HG03139 (cell line): ENCODE data around the gene MRNIP.

ENCODE experiments used
- ATAC-seq: cut with Tn5 transposase; IDR thresholded peaks from one replicate; pipeline ENCODE4 v1.9.1; 2021; ENCODE audit not compliant: unreplicated experiment

The MRNIP gene, protein sequence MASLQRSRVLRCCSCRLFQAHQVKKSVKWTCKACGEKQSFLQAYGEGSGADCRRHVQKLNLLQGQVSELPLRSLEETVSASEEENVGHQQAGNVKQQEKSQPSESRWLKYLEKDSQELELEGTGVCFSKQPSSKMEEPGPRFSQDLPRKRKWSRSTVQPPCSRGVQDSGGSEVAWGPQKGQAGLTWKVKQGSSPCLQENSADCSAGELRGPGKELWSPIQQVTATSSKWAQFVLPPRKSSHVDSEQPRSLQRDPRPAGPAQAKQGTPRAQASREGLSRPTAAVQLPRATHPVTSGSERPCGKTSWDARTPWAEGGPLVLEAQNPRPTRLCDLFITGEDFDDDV

DNA sequence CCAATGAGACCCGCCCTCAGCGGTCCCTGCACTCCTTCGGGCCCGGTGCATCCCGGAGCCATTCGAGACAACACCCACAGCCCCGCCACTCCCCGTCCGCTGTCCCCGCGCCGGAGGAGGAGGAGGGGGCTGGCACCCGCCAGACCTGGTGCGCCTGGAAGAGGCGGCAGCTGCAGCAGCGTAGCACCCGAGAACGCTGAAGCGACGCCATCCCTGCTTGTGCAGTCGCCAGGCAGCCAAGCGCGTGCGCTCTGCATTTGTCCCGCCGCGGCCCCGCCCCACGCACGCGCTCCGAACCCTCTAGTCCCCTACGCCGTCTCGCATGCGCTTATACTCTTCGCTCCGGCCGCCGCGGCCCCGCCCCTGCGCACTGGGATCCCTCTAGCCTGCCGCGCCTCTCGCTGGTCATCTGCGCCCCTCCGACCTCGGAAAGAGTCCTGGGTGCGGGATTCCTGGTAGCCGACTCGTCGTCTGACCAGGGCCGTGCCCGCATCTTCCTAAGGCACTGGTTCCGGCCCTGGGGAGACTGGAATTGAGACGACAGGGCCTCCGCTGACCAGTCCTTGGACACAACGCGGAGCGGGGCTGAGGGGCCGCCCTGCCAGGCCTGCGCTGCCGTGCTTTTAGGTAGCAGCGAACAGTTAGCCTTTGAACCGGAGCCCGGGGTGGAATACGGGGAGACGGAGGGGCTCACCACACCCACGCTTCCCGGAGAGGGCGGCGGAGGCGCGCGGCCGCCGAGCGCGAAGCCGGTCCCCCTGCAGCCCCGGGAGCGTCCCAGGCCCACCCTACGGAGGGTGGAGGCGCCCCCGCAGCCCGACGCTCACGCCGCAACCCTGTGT, at the start of gene MRNIP:
Gene MRNIP, minus strand, starts transcription at position 232 of the 842 bp plus-strand sequence. Its CDS starts 21 bp downstream, at position 211.
- peak; percentile 96 for ATAC-seq

DNA sequence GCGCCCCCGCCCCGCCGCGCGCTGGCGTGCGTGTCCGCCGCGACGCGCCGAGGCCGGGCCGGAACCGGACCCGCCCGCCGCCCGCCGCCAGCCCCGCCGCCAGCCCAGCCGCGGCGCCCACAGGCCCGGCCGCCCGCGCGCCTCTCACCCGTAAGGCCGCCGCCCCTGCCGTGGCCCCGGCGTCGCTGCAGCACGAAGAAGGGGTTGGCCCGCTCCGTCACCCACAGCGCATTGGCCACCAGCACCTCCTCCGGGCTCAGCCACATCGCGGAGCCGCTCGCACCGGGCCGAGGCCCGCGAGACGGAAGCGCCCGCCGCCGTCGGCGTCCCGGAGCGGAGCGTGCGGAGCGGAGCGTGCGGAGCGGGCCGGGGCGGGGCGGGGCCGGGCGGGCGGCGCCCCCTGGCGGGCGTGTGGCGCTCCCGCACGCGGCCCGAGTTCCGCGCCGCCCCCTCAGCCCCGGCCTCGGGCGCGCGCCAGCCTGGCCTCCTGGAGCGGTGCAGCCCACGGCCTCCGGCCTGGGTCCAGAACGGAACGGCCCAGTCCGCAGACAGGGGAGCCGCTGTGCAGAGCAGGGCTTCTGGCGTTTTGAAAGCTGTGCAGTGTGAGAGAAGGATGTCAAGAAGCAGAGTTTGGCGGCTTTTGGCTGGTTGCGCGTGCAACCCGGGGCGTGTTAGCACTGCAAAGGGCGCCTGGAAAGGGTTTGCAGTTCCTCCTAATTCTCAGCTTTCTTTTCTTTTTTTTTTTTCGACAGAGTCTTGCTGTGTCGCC, 49.1 kb upstream of the MRNIP start, which contains the start of gene TBC1D9B:
Gene TBC1D9B, minus strand, starts transcription at position 342 of the 769 bp plus-strand sequence. Its CDS starts 76 bp downstream, at position 266.
- peak; percentile 81 for ATAC-seq

DNA sequence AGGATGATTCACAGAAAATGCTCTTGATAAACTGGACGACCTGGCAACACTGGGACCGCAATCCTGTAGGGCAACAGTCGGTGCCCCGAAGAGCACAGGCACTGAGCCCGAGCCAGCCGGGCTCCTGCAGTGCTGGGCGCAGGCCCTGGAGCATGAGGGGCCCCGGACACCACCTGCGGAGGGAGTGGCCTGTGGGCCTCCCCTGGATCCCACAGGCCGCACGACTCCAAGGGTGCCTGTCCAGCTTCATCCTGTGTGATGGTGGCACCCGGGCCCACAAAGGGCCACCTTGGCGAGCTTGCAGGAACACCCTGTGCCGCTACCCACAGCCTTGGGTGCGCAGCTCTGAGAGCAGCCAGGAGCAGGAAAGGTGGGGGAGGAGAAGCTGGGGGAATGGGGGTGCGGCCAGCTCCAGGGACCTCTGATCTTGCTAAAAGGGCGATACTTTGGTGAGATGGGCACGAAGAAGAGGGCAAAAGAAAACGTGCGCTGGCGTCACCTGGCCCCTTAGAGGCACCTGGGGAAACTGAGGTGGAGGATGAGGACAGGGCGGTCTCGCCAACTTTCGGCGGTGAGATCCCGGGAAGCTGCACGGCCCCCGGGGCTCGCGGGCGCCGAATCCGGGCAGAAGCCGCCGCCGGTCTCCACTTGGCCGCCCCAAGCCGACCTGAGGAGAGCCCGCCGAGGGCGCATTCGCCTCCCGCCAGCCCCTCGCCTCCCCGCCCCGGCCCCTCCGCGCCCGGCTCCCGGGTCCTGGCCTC, 48.4 kb upstream of the MRNIP start:
- ATAC-seq: peak; percentile 30

DNA sequence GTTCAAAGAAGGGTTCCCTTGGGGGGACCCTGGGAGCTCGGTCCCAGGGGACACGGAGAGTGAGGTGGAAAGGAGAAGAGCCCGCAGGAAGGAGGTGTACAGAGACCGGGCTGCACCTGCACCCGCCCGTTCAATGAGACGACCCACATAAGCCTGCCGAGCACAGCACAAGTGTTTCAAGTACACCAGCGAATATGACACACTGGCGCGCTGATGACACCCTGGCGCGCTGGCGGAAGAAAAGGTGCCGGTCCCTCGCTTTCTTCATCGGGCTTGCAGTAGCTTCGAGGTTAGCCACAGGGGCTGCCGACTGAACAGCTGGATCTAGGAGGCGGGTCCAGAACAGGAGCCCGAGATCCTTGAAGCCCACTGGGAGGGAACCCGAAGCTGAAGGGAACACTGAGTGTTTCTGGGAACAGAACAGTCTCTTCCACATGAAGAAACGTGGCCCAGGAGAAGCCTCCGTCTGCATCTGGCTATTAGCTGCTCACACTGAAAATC, 47.7 kb upstream of the MRNIP start:
- no peak for ATAC-seq

DNA sequence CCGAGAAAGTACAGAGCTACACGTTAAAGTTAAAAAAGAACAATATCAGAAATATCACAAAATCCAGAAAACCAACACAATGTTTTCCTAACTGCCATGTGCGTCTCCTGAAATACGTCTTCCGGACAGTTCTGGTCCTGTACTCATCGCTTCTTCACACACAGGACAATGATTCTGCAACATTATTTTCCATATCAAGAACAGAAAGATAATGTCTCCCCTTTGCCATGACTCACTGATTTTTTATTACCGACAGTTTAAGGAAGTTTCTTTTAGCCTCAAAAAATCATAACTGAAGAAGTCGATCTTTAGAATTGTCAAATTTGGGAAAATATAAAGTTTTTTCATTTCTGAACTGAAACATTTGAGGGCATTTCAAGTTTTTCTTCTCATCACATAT, 46.5 kb upstream of the MRNIP start:
- no peak for ATAC-seq

DNA sequence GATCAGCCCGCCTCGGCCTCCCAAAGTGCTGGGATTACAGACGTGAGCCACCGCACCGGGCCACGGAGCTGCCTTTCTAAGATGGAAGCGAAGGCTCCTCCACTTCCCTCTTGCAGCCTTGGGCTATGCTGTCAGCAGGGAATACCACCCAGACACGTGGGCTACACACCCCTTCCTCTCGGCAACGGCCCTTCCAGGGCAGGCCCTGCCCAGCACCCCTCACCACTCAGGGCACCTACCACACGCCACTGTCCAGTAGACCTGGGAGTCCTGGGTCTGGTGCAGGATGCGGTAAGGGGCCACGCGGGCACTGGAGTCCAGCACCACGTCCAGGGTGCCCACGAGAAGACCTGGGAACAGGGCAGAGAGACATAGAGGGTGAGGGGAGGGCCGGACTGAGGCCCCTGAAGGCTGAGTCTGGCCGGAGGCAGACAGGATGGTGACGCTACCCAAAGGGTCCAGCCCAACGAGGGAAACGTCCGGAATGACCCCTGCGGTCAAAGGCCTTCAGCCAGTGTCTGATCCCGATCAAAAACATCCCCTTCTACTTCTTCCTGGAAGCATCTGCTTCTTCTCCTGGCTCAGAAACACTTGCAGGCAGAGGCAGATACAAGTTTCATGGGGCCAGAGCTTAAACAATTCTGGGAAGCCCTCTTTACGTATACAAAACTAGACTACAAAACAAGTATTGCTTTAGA, 46.0 kb upstream of the MRNIP start:
- ATAC-seq: no peak

DNA sequence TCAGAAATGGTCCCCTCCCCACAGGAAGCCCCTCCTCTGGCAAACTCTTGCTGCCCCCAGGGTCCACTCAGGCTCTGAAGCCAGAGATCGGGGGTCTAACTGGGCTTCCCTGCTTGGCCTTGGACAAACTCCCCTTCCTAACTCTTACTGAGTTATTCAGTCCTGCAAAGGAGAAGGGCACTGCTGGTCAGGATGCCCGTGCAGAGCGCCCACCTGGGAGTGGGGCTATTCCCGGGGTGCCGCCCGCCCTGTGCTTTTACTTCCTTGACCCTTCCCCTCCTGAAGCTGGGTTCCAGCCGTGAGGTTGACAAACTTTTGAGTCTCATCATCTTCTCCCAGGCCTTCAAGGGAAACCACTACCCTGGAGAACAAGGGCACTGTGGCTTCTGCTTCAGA, 44.1 kb upstream of the MRNIP start:
- ATAC-seq: no peak

DNA sequence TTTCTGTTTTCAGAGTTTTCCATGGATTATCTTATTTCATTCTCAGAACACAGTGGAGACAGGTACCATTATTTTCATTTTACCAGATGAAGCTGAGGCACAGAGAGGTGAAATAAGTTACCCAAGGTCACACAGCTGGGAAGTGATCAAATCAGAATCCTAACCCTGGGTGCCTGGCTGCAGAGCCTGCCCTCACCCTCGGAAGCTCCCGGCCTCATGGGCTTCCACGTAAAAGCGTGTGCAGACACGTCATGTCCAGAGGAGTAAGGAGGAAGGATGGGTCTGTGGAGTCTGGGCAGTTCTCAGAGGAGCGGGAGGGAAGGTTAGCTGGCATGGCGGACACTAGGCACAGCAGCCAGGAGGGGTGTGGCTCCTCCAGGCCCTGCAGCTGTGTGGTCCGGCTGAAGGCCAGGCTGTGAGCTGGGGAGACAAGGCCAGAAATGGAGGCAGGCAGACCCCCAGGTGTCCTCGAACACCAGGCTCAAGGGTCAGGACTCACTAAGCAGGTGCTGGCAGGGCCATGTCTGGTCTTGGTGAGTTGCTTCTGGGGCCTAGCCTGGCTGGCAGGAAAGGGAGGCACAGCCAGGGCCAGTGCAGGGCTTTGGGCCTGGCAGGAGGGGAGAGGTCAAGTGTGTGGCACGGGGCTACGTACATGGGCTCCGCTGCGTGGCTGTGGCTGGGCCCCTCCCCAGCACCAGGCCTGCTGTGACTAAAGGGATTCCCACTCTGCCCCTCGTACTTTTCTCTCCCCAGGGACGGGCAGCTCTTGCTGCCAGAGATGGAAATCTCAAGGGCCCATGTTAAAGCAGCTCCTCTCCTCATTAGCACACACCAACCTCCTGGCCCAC, 43.5 kb upstream of the MRNIP start:
- ATAC-seq: no peak

DNA sequence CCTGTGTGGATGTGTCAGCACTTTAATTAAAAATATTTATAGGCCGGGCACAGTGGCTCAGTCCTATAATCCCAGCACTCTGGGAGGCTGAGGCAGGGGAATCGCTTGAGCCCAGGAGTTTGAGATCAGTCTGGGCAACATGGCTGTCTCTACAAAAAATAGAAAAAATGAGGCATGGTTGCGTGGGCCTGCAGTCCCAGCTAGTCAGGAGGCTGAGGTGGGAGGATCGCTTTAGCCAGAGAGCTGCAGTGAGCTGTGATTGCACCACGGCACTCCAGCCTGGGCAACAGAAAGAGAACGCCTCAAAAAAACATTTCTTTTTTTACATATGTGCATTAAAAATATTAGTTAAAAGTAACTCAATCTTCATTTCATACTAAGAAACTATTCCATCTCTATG, 42.8 kb upstream of the MRNIP start:
- no peak for ATAC-seq

DNA sequence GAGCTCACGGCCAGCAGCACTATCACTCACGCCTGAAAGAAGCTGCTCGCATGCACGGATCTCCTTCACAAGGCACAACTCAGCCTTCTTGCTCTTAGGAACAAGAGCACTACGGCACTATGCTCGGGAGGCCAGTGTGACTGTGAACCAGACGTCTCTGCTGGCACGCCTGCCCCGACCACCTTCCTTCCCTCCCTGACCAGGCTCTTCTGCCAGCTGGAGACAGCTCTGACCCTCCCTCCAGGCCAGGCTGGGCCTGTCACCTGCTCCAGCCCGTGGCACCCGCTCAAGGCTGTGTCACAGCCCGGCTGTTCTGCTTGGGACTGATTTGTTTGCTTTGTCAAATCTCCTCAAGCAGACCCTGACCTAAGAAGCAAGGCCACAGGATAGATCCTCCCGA, 42.1 kb upstream of the MRNIP start:
- no peak for ATAC-seq

DNA sequence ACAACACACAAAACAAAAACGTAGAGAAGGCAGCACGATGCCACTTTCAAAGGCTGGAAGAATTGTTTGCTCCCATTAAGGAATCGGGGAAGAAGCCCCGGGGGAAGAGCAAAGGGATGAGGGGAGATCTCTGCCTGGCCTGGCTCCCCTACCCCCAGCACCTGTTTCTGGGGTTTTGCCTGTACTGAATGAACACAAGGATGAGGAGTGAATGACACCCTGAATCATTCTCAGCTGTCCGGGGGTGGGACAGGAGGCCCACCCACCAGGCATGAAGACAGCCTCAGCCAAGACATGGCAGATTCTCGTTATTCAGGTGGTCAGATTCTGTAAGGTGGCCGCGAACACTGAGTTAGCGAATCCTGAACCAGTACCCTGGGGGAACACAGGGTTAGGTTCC, 41.6 kb upstream of the MRNIP start:
- ATAC-seq: no peak

DNA sequence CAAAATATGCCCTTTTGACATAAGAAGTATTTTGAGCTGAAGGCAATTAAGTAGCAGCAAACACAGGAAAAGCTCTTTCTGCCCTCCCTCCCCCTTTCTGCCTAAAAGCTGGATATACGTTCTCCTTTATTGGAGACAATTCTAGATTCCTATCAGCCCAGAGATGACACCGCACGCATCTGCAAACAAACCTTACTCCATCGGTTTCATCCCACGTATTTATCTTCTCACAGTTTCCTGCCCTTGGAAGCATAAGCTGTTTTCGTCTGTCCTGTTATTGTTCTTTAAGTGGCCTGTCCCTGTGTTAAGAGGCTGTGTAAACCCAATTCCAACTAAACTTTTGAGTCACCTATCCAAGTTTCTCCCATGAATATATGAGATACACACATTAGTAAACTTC, 37.2 kb upstream of the MRNIP start:
- no peak for ATAC-seq

DNA sequence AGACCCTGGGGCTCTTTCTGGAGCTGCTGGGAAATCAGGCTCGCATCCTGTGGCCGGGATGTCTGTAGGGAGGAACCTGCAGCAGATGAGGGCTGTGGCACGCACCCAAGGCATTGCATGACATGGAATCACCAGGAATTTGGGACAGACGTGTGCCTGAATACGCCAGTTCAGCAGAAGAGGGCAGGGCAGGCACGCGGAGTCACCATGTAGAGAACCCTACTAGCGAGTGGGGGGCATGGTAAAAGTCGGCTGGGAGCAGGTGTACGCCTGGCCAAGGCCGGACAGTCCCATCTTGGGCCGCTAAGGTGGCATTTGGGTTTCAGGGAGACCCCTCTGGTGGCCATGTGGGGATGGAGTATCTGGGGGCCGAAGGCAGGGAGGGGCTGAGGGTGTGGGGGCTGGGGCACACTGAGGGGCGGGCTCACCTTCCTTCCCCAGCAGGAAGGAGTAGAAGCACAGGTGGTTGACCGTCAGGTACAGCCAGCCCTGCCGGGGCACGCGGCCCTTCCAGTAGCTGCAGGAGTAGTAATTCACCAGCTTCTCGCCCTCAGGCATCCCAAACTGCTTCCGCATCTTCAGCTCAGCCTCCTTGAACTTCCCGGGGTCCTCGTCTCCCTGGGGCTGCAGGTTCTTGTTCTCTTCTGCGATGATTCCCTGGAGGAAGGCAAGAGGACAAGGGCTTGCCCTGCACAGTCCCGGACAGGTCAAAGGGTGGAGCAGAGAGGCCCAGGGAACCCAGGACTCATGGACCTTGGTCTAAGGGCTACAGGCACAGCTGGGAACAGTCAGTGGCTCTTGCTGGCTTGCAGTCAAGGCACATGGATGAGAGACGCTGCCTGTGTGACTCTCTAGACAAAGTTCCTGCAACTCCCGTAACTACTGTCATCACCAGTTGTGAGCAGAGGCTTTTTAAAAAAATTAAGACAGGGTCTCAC, 35.6 kb upstream of the MRNIP start:
- no peak for ATAC-seq

DNA sequence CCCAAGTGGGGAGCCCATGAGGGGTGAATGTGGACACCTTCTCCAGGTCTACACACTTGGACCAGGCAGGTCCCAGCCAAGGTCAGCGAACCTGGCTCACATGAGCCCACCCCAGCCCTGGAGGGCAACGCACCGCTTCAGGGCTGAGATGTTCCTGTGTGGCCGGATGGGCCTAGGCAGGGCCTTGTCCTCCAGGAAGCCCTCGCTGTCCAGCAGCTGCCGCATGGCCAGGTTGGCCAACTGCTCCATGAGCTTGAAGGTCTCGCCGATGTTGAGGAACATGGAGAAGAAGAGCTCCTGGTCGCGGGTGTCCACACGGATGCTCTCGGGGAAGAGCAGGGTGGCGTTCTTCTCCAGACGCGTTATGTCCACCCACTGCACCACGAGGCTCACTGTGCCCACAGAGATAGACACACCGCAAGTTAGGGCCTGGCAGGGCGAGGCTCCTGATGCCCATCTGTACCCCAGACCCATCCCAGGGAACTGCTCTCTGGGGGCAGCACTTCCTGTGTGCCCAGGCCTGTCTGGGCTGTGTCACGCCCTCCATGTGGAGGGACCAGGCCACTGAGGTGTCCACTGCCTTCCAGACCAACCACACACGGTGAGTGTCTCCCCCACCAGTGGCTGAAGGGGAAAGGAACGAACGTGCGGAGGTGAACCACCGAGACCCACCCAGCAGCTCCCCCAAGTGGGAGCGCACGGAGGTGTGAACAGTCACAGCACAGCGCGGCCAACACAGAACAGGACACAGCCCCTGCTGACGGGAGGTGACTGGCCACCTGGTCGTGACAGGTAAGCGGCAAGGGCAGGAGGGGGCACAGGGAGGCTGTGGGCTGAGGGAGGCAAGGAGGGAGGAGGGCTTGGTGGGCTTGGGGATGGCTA, 34.7 kb upstream of the MRNIP start:
- ATAC-seq: no peak

DNA sequence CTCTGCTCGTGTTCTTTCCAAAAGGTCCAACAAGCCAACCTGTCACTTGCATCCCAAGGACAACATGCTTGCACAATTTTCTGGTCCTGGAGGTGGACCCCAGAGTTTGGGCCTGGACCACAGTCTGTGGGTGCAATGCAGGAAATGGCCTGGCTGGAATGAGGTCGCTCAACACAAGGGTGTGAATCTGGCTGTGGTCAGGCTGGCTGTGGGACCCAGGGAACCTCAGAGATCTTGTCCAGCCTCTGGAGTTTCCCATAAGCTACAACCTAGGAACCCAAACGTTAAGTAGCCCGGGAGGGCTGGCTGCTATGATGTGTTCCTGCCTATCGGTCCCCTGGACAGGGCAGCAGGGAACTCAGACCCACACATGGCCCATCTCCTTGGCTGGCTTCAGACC, 33.6 kb upstream of the MRNIP start:
- no peak for ATAC-seq

DNA sequence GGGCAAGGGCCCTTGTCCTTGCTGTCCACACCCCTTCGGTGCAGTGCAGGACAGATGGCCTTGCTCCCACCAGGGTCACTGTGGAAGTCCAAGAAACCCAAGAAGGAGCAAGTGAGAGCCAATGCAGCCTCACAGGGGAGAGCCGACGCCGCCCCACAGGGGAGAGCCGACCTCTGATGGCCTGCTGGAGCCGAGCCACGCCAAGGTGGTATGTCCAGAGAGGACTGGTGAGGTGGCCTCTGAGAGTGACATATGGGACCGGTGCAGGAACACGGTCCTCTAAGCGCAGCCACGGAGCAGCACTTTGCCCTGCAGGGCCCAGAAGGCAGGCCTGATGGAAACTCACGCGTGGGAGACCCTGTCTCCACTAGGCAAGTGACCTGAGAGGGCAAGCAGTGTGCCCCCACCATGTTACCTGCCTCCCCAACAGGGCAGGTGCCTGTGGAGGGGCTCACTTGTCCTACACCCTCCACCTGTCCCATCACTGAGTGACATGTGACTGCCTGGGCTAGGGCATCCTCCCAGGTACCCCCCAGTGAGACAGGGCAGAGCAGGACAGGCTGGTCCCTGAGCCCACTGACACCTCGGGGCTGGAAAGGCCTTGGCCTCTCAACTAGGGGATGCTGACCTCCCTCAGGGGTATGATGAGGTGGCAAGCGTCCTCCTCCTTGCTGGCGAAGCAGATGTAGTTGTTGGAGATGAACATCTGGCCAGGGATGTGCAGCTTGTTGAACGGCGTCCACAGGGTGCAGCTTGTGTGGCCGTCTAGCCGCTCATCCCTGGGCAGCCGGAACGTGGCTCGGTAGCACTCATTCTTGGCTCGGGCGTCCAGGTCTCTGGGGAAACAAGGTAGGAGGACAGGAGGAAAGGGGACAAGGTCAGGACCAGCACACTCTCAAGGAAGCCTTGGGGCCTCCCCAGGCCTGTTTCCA, 32.4 kb upstream of the MRNIP start:
- ATAC-seq: no peak
